GM21825 (cell line): Measurements from ENCODE around the gene DLG2.

Source experiments
- ATAC-seq: cut with Tn5 transposase; IDR thresholded peaks from one replicate; pipeline ENCODE4 v1.9.1; 2021; ENCODE audit warnings: mild to moderate bottlenecking, moderate library complexity; ENCODE audit not compliant: unreplicated experiment

DLG2 gene

GRCh38 chr11:85572056-85572455 is 55.1 kb downstream of the DLG2 start:
- ATAC-seq, result no peak

- no peak for ATAC-seq
Observed at GRCh38 chr11:85569525-85569924, 57.6 kb downstream of the DLG2 start.

- ATAC-seq, result no peak
Observed at GRCh38 chr11:85558411-85558810, 68.7 kb downstream of the DLG2 start.

- ATAC-seq, result no peak
Observed at GRCh38 chr11:85551881-85552280, 75.3 kb downstream of the DLG2 start.

GRCh38 chr11:85541683-85542082 is 85.5 kb downstream of the DLG2 start:
- no peak for ATAC-seq

GRCh38 chr11:85540635-85541205 is 86.4 kb downstream of the DLG2 start:
- no peak for ATAC-seq

GRCh38 chr11:85540181-85540580 is 87.0 kb downstream of the DLG2 start:
- no peak for ATAC-seq

GRCh38 chr11:85539740-85540139 is 87.4 kb downstream of the DLG2 start:
- ATAC-seq, result no peak

- ATAC-seq, result no peak
Observed at GRCh38 chr11:85539029-85539689, 88.0 kb downstream of the DLG2 start.

GRCh38 chr11:85536438-85536837 is 90.7 kb downstream of the DLG2 start:
- ATAC-seq, result no peak

- no peak for ATAC-seq
Observed at GRCh38 chr11:85534806-85535205, 92.3 kb downstream of the DLG2 start.

GRCh38 chr11:85531191-85531897 is 95.8 kb downstream of the DLG2 start:
- ATAC-seq, result no peak

GRCh38 chr11:85530634-85531033 is 96.5 kb downstream of the DLG2 start:
- ATAC-seq, result no peak

- no peak for ATAC-seq
Observed at GRCh38 chr11:85526564-85526963, 100.6 kb downstream of the DLG2 start.

GRCh38 chr11:85525686-85526085 is 101.5 kb downstream of the DLG2 start:
- ATAC-seq, result no peak

- ATAC-seq, result no peak
Observed at GRCh38 chr11:85517272-85517671, 109.9 kb downstream of the DLG2 start.

- ATAC-seq, result no peak
Observed at GRCh38 chr11:85495918-85496317, 131.2 kb downstream of the DLG2 start.

- ATAC-seq, result no peak
Observed at GRCh38 chr11:85494396-85494795, 132.7 kb downstream of the DLG2 start.

GRCh38 chr11:85485902-85486301 is 141.2 kb downstream of the DLG2 start:
- ATAC-seq, result no peak

GRCh38 chr11:85483861-85484260 is 143.3 kb downstream of the DLG2 start:
- ATAC-seq, result no peak

- no peak for ATAC-seq
Observed at GRCh38 chr11:85481862-85482261, 145.3 kb downstream of the DLG2 start.
